Upper lobe of right lung (tissue), 1 donor: ENCODE results near the gene SUGCT. TPM values are rescaled to one million over a fixed set of nuclear protein-coding genes. Genes with fewer than 3 reads are reported as not detected.

Experiments used
- ATAC-seq: fragments of 200-7000 bp; cut with Tn5 transposase; one replicate; pipeline ENCODE4 v1.9.1; 2020; ENCODE audit warnings: mild to moderate bottlenecking, moderate library complexity
- DNase-seq: peaks from one replicate; pipeline ENCODE4 v3.0.0-alpha.2; 2020
- H3K27ac ChIP-seq: fragments of 200-600 bp; one replicate; pipeline ENCODE4 v1.8.0; 2022
- H3K27me3 ChIP-seq: fragments of 200-600 bp; one replicate; pipeline ENCODE4 v1.8.0; 2022; ENCODE audit warnings: mild to moderate bottlenecking
- H3K36me3 ChIP-seq: fragments of 200-600 bp; one replicate; pipeline ENCODE4 v1.8.0; 2022
- H3K4me1 ChIP-seq: fragments of 200-600 bp; one replicate; pipeline ENCODE4 v1.8.0; 2022
- H3K4me3 ChIP-seq: fragments of 200-600 bp; one replicate; pipeline ENCODE4 v1.8.0; 2022; ENCODE audit warnings: mild to moderate bottlenecking
- H3K9me3 ChIP-seq: fragments of 200-600 bp; one replicate; pipeline ENCODE4 v1.8.0; 2022
- CTCF ChIP-seq: fragments of 200-600 bp; IDR thresholded peaks from one replicate; pipeline ENCODE4 v1.8.0; 2022; ENCODE audit warnings: antibody characterized with exemption
- intact Hi-C: fragments of 100-400 bp; cut with DNase I; formaldehyde crosslinking; loops from one replicate; pipeline ENCODE4 v1.11.0; 2022
- total RNA-seq: library from RNA; stranded (reverse); fragmentation: NEBNext Ultra II Directional; extraction: Animal tissue kit (Norgen Biotek cat#: 25700); gene quantifications from one replicate; pipeline ENCODE4 v1.2.1, GENCODE V29; 2021
- donor health status: DM: no; HTN: yes; CAD: no; lungs with severe emphysema.

The SUGCT gene
- total RNA-seq, 1 donor from 2014 or later: 4.1 TPM

GRCh38 chr7:40306025-40306424, 171.2 kb downstream of the SUGCT start:
- Histone ChIP-seq H3K27ac (no peak overlapping the region), H3K36me3 (no peaks in the 10 kb centered on the region), H3K4me3 (no peak overlapping the region), H3K4me1 (no peaks in the 10 kb centered on the region), H3K27me3 (no peaks in the 10 kb centered on the region), H3K9me3 (no peaks in the 10 kb centered on the region)
- TF ChIP-seq CTCF: no peak
- DNase-seq (no peak), ATAC-seq (no peak)
- intact Hi-C loops: no loop called here

- TF ChIP-seq CTCF: no peak
- Histone ChIP-seq H3K36me3 (no peaks in the 10 kb centered on the region), H3K4me3 (no peak overlapping the region), H3K9me3 (no peaks in the 10 kb centered on the region), H3K27me3 (no peaks in the 10 kb centered on the region), H3K4me1 (no peaks in the 10 kb centered on the region), H3K27ac (no peak overlapping the region)
- intact Hi-C loops: no loop called here
- no peak for ATAC-seq
- DNase-seq: no peak
Measured at GRCh38 chr7:40306596-40306995, 171.8 kb downstream of the SUGCT start.

- H3K4me1 ChIP-seq: no peaks in the 10 kb centered on the region
- no peaks in the 10 kb centered on the region for H3K9me3 ChIP-seq
- intact Hi-C loops: no loop called here
- H3K27me3 ChIP-seq: no peaks in the 10 kb centered on the region
- no peak for TF ChIP-seq CTCF
- no peak overlapping the region for H3K27ac ChIP-seq
- no peaks in the 10 kb centered on the region for H3K36me3 ChIP-seq
- ATAC-seq: no peak
- H3K4me3 ChIP-seq: no peak overlapping the region
- no peak for DNase-seq
Measured at GRCh38 chr7:40310258-40310657, 175.5 kb downstream of the SUGCT start.

- ATAC-seq (no peak), DNase-seq (no peak)
- Histone ChIP-seq H3K36me3 (no peaks in the 10 kb centered on the region), H3K4me1 (no peaks in the 10 kb centered on the region), H3K9me3 (no peaks in the 10 kb centered on the region), H3K27ac (no peak overlapping the region), H3K4me3 (no peak overlapping the region), H3K27me3 (no peaks in the 10 kb centered on the region)
- TF ChIP-seq CTCF: no peak
- intact Hi-C loops: no loop called here
Measured at GRCh38 chr7:40311307-40311706, 176.5 kb downstream of the SUGCT start.

GRCh38 chr7:40315277-40315676, 180.5 kb downstream of the SUGCT start:
- H3K4me1 ChIP-seq: no peaks in the 10 kb centered on the region
- ATAC-seq: no peak
- H3K36me3 ChIP-seq: no peaks in the 10 kb centered on the region
- no peaks in the 10 kb centered on the region for H3K27me3 ChIP-seq
- no peak for TF ChIP-seq CTCF
- H3K27ac ChIP-seq: no peak overlapping the region
- intact Hi-C loops: no loop called here
- no peak overlapping the region for H3K4me3 ChIP-seq
- DNase-seq: no peak
- H3K9me3 ChIP-seq: no peaks in the 10 kb centered on the region

- Histone ChIP-seq H3K4me1 (no peaks in the 10 kb centered on the region), H3K9me3 (no peaks in the 10 kb centered on the region), H3K4me3 (no peak overlapping the region), H3K27ac (no peak overlapping the region), H3K36me3 (no peaks in the 10 kb centered on the region), H3K27me3 (no peaks in the 10 kb centered on the region)
- no peak for TF ChIP-seq CTCF
- intact Hi-C loops: no loop called here
- ATAC-seq: no peak
- DNase-seq: no peak
Measured at GRCh38 chr7:40316176-40316575, 181.4 kb downstream of the SUGCT start.
